A673 (cell line): ENCODE results near the gene BMPR1B.

Experiments
- EZH2 ChIP-seq: fragments of 200-600 bp; sonication (generic); IDR thresholded peaks from 2 replicates; pipeline ENCODE4 v1.6.1; 2017; ENCODE audit warnings: borderline replicate concordance, low read depth, mild to moderate bottlenecking, mixed read lengths, antibody characterized with exemption, low read length; ENCODE audit not compliant: poor library complexity, severe bottlenecking
- TF ChIP-seq, protein P1 (sequence below): fragments of 300-800, 200-600 bp; sonication (generic); conservative IDR thresholded peaks from 2 replicates; pipeline ENCODE4 v1.5.1; 2017; ENCODE audit warnings: low read depth, mild to moderate bottlenecking, antibody characterized with exemption, low read length, moderate library complexity, mixed read lengths

DNA sequence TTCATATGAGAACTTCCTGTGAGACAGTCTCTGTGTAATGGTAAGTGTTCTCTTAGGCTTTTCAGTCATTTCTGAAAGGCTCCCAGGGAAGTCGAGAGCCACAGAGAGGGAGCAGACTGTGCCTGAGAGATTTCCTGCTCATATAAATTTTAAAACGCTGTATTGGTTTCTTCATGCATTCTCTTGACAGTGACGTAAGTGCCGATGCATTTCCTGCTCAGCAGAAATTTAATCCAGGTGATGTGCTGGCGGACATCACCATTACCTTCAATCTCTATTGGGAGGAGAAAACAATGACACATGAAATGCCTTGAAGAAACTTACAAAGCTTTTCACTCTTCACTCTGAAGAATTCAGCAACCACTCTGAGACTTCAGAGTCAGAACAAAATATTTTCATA is 383.6 kb downstream of the BMPR1B start:
- TF ChIP-seq, protein P1, sequence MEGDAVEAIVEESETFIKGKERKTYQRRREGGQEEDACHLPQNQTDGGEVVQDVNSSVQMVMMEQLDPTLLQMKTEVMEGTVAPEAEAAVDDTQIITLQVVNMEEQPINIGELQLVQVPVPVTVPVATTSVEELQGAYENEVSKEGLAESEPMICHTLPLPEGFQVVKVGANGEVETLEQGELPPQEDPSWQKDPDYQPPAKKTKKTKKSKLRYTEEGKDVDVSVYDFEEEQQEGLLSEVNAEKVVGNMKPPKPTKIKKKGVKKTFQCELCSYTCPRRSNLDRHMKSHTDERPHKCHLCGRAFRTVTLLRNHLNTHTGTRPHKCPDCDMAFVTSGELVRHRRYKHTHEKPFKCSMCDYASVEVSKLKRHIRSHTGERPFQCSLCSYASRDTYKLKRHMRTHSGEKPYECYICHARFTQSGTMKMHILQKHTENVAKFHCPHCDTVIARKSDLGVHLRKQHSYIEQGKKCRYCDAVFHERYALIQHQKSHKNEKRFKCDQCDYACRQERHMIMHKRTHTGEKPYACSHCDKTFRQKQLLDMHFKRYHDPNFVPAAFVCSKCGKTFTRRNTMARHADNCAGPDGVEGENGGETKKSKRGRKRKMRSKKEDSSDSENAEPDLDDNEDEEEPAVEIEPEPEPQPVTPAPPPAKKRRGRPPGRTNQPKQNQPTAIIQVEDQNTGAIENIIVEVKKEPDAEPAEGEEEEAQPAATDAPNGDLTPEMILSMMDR = no peak
- no peak for TF ChIP-seq EZH2
